Measurements from ENCODE around the gene APBA2.
"Not testable (repeated sequence)": the region's sequence is repeated elsewhere in the genome, so short reads cannot be mapped to it uniquely, and the experiment has no call there.

DNA sequence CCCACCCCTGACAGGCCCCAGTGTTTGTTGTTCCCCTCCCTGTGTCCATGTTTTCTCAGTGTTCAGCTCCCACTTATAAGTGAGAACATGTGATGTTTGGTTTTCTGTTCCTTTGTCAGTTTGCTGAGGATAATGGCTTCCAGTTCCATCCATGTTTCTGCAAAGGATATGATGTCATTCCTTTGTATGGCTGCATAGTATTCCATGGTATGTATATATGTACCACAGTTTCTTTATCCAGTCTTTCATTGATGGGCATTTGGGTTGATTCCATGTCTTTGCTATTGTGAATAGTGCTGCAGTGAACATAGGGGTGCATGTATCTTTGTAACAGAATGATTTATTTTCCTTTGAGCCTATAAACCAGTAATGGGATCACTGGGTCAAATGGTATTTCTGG lies 142.4 kb downstream of the APBA2 start:
- not testable (repeated sequence) for TF ChIP-seq CTCF, POLR2A, POLR2AphosphoS5, EP300 (IDR thresholded peaks at IDR 0.05)

Data from upper lobe of left lung (tissue), 4 donors.